IgD-negative memory B cell (primary cell): Measurements from ENCODE around the gene SDCCAG8. TPM values are rescaled to one million over a fixed set of nuclear protein-coding genes. Genes with fewer than 3 reads are reported as not detected.

Source experiments
- H3K27ac Mint-ChIP-seq, 3 donors: one replicate each; pipeline ENCODE4 v1.8.0; 2020 to 2022; ENCODE audit warnings: mild to moderate bottlenecking in 3 of 3, mixed read lengths in 3 of 3, moderate library complexity in 1 of 3
- H3K27me3 Mint-ChIP-seq: one replicate; pipeline ENCODE4 v1.8.0; 2021; ENCODE audit warnings: mixed read lengths
- H3K36me3 Mint-ChIP-seq: one replicate; pipeline ENCODE4 v1.8.0; 2020; ENCODE audit warnings: mild to moderate bottlenecking, mixed read lengths
- H3K4me1 Mint-ChIP-seq, 3 donors: one replicate each; pipeline ENCODE4 v1.8.0; 2020 to 2022; ENCODE audit warnings: mixed read lengths in 3 of 3, mild to moderate bottlenecking in 1 of 3
- H3K4me3 Mint-ChIP-seq, 4 donors: one replicate each; pipeline ENCODE4 v1.8.0; 2020 to 2022; ENCODE audit warnings: mild to moderate bottlenecking in 4 of 4, mixed read lengths in 4 of 4, moderate library complexity in 3 of 4
- H3K9me3 Mint-ChIP-seq, 3 donors: one replicate each; pipeline ENCODE4 v1.8.0; 2020 to 2021; ENCODE audit warnings: mixed read lengths in 3 of 3, mild to moderate bottlenecking in 1 of 3
- polyA plus RNA-seq: library from polyadenylated mRNA; unstranded; fragments of 300-500 nt; fragmentation: Illumina TruSeq; gene quantifications from one replicate; pipeline ENCODE4 v1.2.3, GENCODE V29; 2021

SDCCAG8 gene
- polyA plus RNA-seq, 1 donor from 2014 or later = 28.5 TPM

DNA sequence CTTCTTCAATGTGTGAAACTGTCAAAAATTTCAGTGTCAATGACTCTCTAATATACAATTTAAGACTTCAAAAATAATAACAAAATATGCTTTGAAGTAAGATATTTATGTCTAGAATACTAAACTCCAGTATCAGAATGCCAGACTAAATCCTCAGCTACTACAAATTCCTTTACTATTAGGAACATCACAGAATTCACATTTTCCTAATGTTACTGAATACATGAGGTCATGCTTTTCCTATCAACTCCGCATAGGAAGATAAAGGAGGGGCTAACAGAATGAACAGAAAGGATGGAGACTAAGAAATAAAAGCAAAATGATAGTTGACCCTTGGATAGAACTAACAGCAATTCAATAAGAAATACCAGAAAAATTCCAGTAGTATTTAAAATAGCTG is 292.7 kb downstream of the SDCCAG8 start:
- Mint-ChIP-seq H3K4me3 (no peak overlapping the region), H3K27me3 (no peaks in the 10 kb centered on the region), H3K9me3 (no peaks in the 10 kb centered on the region), H3K36me3 (peaks cover 19% of the 10 kb centered on the region), H3K4me1 (no peaks in the 10 kb centered on the region), H3K27ac (no peak overlapping the region)

DNA sequence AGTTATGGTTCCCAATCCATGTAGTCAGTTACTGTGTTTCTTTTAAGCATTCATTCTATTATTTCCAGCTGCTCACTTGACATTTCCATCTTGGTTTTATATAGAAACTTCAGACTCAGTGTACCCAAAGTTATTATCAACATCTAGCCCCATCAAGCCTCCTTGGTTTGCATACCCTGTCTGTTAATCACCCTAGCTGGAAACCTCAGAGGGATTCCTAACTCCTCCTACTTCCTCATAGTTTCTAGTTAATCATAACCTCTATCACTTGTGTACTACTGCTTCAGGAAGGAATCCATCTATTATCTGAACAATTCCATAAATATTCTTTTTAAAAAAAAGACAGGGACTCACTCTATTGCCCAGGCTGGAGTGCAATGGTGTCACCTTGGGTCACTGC is 293.3 kb downstream of the SDCCAG8 start:
- peaks cover 13% of the 10 kb centered on the region for H3K36me3 Mint-ChIP-seq
- no peaks in the 10 kb centered on the region for H3K4me1 Mint-ChIP-seq
- no peaks in the 10 kb centered on the region for H3K9me3 Mint-ChIP-seq
- no peaks in the 10 kb centered on the region for H3K27me3 Mint-ChIP-seq
- no peak overlapping the region for H3K4me3 Mint-ChIP-seq
- H3K27ac Mint-ChIP-seq = no peak overlapping the region

Other genes with a start within 250 kb of the SDCCAG8 start
- 18.5 TPM for gene CEP170, start 760 bp upstream of the SDCCAG8 start, polyA plus RNA-seq